ENCODE results near the gene LITAF. TPM values are rescaled to one million over a fixed set of nuclear protein-coding genes. Genes with fewer than 3 reads are reported as not detected.

The LITAF gene
- total RNA-seq, 1 donor = 96.7 TPM

GRCh38 chr16:11588321-11589197, 1.8 kb upstream of the LITAF start:
- no peak for DNase-seq (ENCODE audit: low read depth)
- TF ChIP-seq, protein P1, sequence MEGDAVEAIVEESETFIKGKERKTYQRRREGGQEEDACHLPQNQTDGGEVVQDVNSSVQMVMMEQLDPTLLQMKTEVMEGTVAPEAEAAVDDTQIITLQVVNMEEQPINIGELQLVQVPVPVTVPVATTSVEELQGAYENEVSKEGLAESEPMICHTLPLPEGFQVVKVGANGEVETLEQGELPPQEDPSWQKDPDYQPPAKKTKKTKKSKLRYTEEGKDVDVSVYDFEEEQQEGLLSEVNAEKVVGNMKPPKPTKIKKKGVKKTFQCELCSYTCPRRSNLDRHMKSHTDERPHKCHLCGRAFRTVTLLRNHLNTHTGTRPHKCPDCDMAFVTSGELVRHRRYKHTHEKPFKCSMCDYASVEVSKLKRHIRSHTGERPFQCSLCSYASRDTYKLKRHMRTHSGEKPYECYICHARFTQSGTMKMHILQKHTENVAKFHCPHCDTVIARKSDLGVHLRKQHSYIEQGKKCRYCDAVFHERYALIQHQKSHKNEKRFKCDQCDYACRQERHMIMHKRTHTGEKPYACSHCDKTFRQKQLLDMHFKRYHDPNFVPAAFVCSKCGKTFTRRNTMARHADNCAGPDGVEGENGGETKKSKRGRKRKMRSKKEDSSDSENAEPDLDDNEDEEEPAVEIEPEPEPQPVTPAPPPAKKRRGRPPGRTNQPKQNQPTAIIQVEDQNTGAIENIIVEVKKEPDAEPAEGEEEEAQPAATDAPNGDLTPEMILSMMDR (IDR thresholded peaks at IDR 0.05; ENCODE audit: insufficient read depth, low read depth, low read length) = no peak
- H3K4me3 ChIP-seq (ENCODE audit: low read depth, low read length) = no peak overlapping the region

DNA sequence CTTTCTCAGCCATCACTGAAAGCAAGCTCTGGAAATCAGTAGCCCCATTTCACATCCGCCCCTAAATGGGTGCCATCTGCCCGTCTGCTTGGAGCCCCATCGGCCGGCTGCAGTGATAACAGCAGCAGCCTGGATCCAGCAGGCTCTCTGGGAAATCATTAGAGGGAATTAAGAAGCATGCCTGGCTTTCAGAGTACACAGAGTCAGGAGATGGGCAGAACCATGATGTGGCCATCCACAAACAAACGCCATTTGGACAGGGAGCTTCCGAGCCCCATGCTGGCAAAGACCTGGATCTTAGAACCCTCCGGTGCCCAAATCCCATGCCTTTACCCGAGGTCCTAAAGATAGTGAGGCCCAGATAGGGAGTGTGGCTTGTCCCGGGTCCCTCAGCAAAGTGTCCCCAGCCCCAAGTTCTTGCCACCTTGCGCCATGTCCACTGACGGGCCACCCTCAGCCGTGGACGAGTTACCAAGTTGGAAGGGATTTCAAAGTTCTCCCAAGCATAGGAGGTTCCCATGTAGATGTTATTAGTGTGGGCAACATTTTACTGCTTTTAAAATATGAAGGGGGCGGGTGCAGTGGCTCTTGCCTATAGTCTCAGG, 1.0 kb upstream of the LITAF start:
- no peak for DNase-seq (ENCODE audit: low read depth)
- peak overlapping the region; percentile 75 for H3K4me3 ChIP-seq (ENCODE audit: low read depth, low read length)
- TF ChIP-seq, protein P1 (IDR thresholded peaks at IDR 0.05; ENCODE audit: insufficient read depth, low read depth, low read length) = no peak

DNA sequence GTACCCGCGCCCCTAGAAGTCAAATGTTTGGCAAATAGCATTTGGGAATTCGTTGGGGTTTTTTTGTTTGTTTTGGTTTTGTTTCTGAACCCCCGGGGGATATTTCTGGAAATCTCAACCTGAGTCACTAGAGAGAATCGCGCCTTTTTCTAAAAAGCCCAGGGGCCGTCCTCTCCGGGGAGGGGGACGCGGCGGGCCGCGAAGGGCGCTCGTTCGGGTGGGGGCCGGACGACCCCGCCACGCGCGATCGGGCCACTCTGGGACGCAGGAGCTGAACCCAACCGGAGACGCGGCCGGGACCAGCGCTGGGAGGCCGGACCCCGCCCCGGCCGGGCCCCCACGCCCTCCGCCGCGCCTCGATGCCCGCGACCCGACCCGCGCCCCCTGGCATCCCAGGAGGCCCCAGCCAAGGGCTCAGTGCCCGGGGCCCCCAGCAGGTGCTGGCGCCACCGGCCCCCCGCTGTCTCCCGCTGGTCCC, 302 bp downstream of the LITAF start:
- DNase-seq (ENCODE audit: low read depth) = no peak
- peak overlapping the region; percentile 75 for H3K4me3 ChIP-seq (ENCODE audit: low read depth, low read length)
- TF ChIP-seq, protein P1 (IDR thresholded peaks at IDR 0.05; ENCODE audit: insufficient read depth, low read depth, low read length) = no peak

GRCh38 chr16:11585460-11586377, 1.0 kb downstream of the LITAF start:
- H3K4me3 ChIP-seq (ENCODE audit: low read depth, low read length) = peak overlapping the region; percentile 75
- peak; percentile 48 for DNase-seq (ENCODE audit: low read depth)
- TF ChIP-seq, protein P1 (IDR thresholded peaks at IDR 0.05; ENCODE audit: insufficient read depth, low read depth, low read length) = no peak

- H3K4me3 ChIP-seq (ENCODE audit: low read depth, low read length) = peak overlapping the region; percentile 10
- TF ChIP-seq, protein P1 (IDR thresholded peaks at IDR 0.05; ENCODE audit: insufficient read depth, low read depth, low read length) = no peak
These were observed 2.7 kb downstream of the LITAF start for GRCh38 chr16:11583889-11584565.

DNA sequence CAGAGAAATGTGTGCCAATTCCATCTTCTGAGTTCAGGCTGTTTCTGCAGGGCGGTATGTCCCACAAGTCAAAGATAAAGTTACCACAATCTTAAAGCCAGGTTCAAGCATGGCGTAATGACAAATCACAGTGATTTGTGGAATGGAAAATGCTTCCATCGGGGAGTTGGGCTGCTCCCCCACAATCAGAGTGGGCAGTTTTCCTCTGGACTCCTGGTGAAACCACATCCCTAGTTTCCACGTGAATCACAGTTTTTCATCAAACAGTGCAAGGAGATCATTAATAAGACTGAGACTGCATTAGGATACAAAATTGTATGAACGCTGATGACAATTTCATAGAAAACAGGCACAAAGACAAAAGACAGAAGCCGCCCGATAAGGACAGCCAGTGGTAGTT, 3.6 kb downstream of the LITAF start:
- DNase-seq (ENCODE audit: low read depth) = peak; percentile 76
- TF ChIP-seq, protein P1 (IDR thresholded peaks at IDR 0.05; ENCODE audit: insufficient read depth, low read depth, low read length) = no peak
- H3K4me3 ChIP-seq (ENCODE audit: low read depth, low read length) = peak overlapping the region; percentile 6

More at GRCh38 chr16:11583889-11584565, 2.7 kb downstream of the LITAF start:
- no peak for DNase-seq (ENCODE audit: low read depth)

Data from fibroblast of villous mesenchyme (primary cell).